GM12891 (cell line): ENCODE measurements around the gene KRTCAP2.
A peak's percentile ranks its signal among the peaks of the same experiment; 100 is the strongest.

Source experiments
- DNase-seq: peaks from one replicate; pipeline ENCODE4 v3.0.0; 2011; ENCODE audit warnings: low spot score; ENCODE audit not compliant: insufficient read length
- FAIRE-seq: peaks from 2 replicates; lab custom pipeline; 2011; peaks lifted over from hg19 to GRCh38; lab: Jason Lieb, UNC
- PAX5 ChIP-seq: IDR thresholded peaks from 2 replicates; pipeline ENCODE4 v1.6.1; 2011; ENCODE audit warnings: low read length, moderate library complexity, mild to moderate bottlenecking; ENCODE audit not compliant: insufficient read depth, severe bottlenecking
- POLR2A ChIP-seq: IDR thresholded peaks from 2 replicates; pipeline ENCODE4 v1.6.1; 2011; ENCODE audit warnings: low read depth, low read length, control low read depth
- POLR2AphosphoS5 ChIP-seq: IDR thresholded peaks from 2 replicates; pipeline ENCODE4 v1.6.1; 2011; ENCODE audit warnings: low read depth, low read length, control low read depth
- POU2F2 ChIP-seq: IDR thresholded peaks from 2 replicates; pipeline ENCODE4 v1.6.1; 2011; ENCODE audit warnings: low read depth, mild to moderate bottlenecking, control low read depth, low read length, moderate library complexity
- SPI1 ChIP-seq: IDR thresholded peaks from 2 replicates; pipeline ENCODE4 v1.6.1; 2011; ENCODE audit warnings: low read depth, low read length, control low read depth
- TAF1 ChIP-seq: IDR thresholded peaks from 2 replicates; pipeline ENCODE4 v1.6.1; 2011; ENCODE audit warnings: low read depth, low read length, control low read depth

The KRTCAP2 gene

DNA sequence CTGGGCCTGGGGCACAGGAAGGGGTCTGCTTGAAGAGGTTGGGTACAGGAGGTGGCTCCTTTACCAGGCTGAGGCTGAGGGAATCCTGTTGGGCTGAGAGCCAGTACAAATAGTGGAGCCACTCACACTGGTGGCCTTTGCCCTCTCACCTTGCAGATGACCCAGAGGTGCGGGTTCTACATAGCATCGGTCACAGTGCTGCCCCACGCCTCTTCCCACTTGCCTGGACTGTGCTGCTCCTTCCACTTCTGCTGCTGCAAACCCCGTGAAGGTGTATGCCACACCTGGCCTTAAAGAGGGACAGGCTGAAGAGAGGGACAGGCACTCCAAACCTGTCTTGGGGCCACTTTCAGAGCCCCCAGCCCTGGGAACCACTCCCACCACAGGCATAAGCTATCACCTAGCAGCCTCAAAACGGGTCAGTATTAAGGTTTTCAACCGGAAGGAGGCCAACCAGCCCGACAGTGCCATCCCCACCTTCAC, 39.3 kb downstream of the KRTCAP2 start:
- no peak for FAIRE-seq
- TF ChIP-seq PAX5: no peak
- TF ChIP-seq POLR2AphosphoS5: no peak
- no peak for TF ChIP-seq TAF1
- TF ChIP-seq POLR2A: no peak
- no peak for TF ChIP-seq SPI1
- TF ChIP-seq POU2F2: no peak
- DNase-seq: no peak

DNA sequence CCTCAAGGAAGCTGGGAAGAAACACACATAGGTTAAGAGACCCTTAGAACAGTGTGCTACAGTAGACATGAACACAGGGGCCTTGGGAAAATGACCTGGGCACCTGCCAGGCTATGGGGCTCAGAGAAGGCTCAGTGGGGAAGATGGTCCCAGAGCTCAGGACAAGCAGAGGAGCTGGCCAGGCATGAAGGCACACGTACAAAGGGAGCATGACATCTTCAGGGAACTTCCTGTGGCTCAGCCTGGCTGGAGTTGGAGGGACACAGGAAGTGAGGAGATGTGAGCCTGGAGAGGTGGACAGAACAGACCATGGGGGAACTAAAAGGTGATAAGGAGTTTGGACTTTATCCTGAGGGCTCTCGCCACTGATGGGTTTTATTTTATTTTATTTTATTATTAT, 41.2 kb downstream of the KRTCAP2 start:
- no peak for FAIRE-seq
- DNase-seq: no peak

DNA sequence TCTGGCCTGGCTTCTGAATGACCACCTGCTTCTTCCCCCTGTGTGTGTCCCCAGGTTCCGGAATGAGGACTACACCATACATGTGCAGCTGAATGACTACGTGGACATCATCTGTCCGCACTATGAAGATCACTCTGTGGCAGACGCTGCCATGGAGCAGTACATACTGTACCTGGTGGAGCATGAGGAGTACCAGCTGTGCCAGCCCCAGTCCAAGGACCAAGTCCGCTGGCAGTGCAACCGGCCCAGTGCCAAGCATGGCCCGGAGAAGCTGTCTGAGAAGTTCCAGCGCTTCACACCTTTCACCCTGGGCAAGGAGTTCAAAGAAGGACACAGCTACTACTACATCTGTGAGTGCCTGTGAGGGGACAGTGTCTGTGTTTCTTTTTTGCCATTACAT, 41.8 kb downstream of the KRTCAP2 start:
- no peak for DNase-seq
- TF ChIP-seq TAF1 (no peak), SPI1 (no peak), POLR2A (no peak), POU2F2 (no peak), POLR2AphosphoS5 (no peak), PAX5 (no peak)
- FAIRE-seq: no peak

More for the DNA sequence above, 41.2 kb downstream of the KRTCAP2 start:
- TF ChIP-seq POLR2AphosphoS5 (no peak), PAX5 (no peak), POLR2A (no peak), POU2F2 (no peak), SPI1 (no peak), TAF1 (no peak)

- no peak for DNase-seq
- no peak for TF ChIP-seq SPI1
- no peak for TF ChIP-seq POU2F2
- no peak for TF ChIP-seq POLR2AphosphoS5
- TF ChIP-seq TAF1: no peak
- no peak for TF ChIP-seq PAX5
- no peak for TF ChIP-seq POLR2A
- FAIRE-seq: no peak
These were observed 42.7 kb downstream of the KRTCAP2 start for GRCh38 chr1:155130272-155131006.

DNA sequence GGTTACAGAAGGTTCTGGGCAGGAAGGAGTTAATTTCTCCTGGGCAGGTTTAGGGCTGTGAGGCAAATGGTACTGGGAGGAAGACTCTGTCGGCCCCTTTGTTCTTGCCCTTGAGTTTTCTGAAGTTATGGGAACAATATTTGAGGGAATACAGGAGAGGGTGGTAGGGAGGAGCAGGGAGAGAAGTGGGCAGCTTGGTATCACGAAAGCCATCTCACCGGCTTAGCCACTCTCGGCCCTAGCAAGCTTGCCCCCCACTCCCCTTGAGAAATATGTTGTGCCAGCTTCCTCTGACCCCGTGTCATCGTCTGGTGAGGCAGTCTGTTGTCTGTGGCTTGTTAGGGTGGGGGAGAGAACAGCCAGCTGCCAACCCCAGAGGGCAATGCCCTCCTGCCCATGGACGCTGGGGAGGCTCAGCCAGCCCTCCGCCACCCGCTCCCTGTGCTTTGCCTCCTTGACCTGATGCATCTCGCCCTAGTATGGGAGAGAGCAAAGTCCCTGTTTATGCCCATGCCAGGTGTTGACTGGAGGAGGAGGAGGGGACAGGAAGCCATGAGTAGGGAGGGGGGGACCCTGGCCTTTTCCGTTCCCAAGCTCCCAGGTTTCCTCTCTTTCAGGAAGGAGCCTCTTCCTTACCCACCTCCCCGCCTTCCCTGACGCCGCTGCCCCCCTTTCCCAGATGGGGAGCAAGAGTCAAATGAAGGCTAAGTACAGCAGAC, 44.2 kb downstream of the KRTCAP2 start:
- DNase-seq: no peak
- FAIRE-seq: no peak
- no peak for TF ChIP-seq POU2F2
- no peak for TF ChIP-seq POLR2A
- TF ChIP-seq TAF1: no peak
- no peak for TF ChIP-seq SPI1
- no peak for TF ChIP-seq POLR2AphosphoS5
- TF ChIP-seq PAX5: no peak

- FAIRE-seq (no peak), DNase-seq (no peak)
- TF ChIP-seq POLR2AphosphoS5 (no peak), TAF1 (no peak), PAX5 (no peak), SPI1 (no peak), POLR2A (no peak)
These were observed 44.9 kb downstream of the KRTCAP2 start for GRCh38 chr1:155127967-155128754.

GRCh38 chr1:155127105-155127966, 45.8 kb downstream of the KRTCAP2 start, which contains the start of gene EFNA1:
TSS of gene EFNA1 (plus strand) at chr1:155127876. CDS start at chr1:155127978, 102 bp downstream.
- TF ChIP-seq POU2F2 (no peak), PAX5 (no peak), SPI1 (no peak), TAF1 (no peak), POLR2AphosphoS5 (no peak)
- DNase-seq (no peak), FAIRE-seq (no peak)

- no peak for TF ChIP-seq TAF1
- TF ChIP-seq POU2F2: no peak
- TF ChIP-seq PAX5: no peak
- no peak for TF ChIP-seq POLR2A
- FAIRE-seq (peak; percentile 16), DNase-seq (no peak)
These were observed 46.5 kb downstream of the KRTCAP2 start for GRCh38 chr1:155126556-155127104.
